GM19397 (cell line): ENCODE data around the gene CIAO2B.

Experiments used
- ATAC-seq: cut with Tn5 transposase; IDR thresholded peaks from one replicate; pipeline ENCODE4 v1.9.1; 2021; ENCODE audit warnings: mild to moderate bottlenecking, moderate library complexity; ENCODE audit not compliant: unreplicated experiment

CIAO2B gene

DNA sequence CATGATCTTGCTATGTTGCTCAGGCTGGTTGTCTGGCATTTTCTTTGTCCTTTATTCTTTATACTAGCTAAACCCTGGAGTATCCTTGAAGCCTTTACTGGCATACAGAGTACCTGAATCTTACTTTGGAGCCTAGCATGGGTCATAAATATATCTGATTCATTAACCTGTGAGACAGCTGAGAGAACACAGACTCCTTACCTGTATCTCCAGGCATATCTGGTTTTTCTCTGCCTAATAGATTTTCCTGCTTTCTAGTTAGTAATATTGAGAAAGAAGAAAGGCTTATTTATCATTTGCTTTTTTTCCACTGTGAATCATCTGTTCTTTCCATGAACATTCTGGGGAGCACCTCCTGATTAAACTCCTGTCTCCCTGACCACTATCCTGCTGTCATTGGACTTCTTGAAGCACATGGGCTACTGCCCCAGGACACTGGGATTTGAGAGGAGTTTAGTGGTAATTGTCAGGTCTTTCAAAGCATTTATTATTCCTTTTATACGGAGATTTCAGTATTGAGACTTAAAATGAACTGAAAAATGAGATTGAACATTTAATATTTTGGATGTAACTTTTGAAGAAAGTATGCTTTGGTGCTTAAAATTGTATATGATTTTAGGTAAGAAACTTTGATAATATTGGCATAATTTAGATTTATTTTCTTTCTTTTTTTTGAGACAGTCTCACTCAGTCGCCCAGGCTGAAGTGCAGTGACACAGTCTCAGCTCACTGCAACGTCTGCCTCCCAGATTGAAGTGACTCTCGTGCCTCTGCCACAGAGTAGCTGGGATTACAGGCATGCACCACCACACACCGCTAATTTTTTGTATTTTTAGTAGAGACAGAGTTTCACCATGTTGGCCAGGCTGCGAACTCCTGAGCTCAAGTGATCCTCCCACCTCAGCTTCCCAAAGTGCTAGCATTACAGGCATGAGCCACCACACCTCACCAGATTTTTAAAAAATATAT, 45.3 kb downstream of the CIAO2B start:
- ATAC-seq = no peak

DNA sequence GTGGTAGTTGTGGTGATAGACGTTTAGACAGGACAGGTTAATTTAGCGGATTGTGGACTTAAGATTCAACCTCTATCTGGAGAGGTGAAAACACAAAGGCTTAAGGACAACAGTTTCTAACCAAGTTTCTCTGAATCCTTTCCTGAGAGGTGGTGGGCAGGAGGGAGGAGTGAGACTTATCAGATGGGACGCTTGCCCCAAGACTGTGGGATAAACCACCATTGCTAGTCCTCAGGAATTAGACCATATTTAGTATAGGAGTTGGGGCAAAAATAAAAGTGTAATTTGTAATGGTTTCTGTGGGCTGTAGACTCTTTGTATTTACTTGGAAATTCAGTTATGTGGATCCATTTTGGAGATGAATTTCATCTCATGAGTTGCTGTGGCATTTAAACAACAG, 47.3 kb downstream of the CIAO2B start:
- ATAC-seq = no peak

DNA sequence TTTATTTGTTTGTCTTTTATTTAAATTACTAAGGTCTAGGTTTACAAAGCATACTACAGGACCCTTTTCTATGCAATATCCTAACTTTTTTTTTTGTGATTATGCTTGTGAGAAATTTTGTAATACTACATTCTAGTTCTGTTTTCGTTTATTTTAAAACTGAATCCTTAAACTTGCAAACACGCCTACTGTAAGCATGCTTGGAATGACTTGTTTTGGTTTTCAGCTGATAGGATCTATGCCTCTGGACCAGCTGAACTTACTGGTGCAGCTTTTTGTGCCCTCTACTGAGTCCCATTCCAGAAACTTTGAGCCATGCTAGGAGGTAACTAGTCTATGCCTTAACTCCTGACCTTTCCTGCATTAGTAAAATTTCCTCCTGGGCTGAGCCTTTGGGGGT, 47.9 kb downstream of the CIAO2B start:
- no peak for ATAC-seq

- ATAC-seq = no peak
These were observed 48.7 kb downstream of the CIAO2B start for GRCh38 chr16:66885491-66885890.

DNA sequence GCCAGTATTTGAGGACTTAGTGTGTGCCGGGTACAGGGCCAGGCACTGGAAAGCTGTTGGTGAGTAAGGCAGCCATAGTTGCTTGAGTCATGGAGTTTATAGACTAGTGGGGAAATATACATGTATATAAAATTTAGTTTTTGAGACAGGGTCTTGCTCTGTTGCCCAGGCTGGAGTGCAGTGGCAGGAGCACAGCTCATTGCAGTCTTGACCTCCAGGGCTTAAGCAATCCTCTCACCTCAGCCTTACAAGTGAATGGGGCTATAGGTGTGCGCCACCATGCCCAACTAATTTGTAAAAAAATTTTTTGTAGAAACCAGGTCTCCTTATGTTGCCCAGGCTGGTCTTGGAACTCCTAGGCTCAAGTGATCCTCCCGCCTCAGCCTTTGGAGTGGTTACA, 51.5 kb downstream of the CIAO2B start:
- ATAC-seq = no peak
